Occipital lobe (tissue), 2 donors: ENCODE data around the gene BAHCC1. TPM values are rescaled to one million over a fixed set of nuclear protein-coding genes. Genes with fewer than 3 reads are reported as not detected.
A peak's percentile ranks its signal among the peaks of the same experiment; 100 is the strongest.

Source experiments
- DNase-seq: peaks from one replicate; lab custom pipeline; 2025; lab: John Stamatoyannopoulos, UW
- total RNA-seq: library from RNA; depleted of rRNA; stranded (reverse); fragments of >200 nt; gene quantifications from one replicate; pipeline ENCODE4 v1.2.3, GENCODE V29; 2014

The BAHCC1 gene
- total RNA-seq, 1 donor from 2014 or later: 7.6 TPM

DNA sequence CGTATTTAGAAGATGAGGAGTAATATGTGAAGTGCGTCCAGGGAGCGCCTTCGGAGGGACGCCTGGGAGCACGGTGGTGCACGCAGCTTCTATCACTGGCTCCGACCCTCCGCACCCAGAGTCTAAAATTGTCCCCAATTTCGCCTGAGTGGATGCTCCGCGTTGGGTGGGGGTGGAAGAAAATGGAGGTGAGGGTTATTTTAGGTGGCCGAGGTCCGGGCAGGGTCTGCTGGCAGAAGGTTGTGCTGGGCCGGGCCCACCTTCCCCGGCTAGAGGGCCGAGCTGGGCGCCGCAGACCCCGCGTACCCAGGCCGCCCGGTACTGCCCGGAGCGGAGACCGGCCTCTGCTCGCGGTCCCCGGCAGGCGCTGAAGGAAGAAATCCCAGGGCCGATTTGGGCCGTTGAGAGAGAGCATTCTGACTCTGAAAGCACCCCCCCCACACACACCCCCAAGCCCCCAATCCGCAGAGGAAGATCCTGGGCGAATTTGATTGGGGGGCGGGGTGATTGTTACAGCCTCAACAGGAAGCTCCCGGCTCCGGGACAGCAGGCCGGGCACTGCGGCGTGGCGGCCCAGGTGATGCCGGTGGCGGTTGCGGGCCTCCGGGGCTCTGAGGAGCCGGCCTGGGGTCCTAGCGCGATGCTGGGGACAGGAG lies 3.0 kb downstream of the BAHCC1 start:
- no peak for DNase-seq

DNA sequence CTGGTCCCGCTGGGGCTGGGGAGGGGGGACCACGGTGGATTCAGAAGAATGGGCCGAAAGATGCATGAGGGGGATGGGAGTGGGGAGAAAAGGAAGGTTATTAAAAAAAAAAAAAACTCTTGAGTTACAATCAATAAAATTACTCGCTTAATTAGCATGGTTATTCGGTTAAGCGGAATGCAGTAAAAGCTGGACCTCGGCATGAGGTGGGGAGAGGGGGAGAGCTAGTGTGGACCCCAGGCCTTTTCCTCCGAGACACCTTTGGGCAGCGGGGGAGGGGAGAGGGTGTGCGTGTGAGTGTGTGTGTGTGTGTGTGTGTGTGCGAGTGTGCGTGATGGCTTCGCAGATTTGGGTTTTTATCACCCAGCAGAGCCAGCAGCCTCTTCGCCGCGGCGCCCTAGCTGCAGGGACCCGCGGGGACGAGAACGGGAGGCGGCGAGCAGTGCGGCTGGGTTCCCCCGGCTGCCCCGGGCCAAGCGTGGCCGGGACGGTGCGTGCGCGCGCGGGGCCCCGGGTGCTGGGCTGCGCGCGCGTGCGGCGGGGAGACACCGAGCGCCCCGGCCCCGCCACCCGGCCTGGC lies 3.7 kb downstream of the BAHCC1 start:
- no peak for DNase-seq

DNA sequence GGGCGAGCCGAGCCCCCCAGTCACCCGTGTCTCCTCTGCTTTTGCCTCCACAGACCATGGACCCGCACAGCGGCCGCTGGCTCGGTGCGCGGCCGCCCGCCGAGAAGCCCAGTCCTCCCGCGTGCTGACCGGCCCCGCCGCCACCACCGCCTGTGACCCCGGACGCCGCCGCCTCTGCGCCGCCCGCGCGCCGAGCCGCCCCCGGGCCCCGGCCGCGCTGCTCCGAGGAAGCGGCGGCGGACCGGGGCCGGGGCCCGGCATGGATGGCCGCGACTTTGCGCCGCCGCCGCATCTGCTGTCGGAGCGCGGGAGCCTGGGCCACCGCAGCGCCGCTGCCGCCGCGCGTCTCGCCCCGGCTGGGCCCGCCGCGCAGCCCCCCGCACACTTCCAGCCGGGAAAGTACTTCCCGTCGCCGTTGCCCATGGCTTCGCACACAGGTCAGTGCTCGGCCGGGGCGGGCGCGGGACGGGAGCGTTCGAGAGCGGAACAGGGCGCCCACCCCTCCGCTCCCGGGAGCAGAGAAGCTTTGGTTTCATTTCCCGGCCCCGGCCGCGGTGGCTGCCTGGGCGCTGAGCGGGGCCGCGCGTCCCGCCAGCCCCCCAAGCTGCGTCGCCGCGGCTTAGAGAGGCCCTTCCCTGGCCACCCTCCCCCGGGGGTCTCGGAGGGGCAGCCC lies 4.4 kb downstream of the BAHCC1 start:
- DNase-seq: no peak

DNA sequence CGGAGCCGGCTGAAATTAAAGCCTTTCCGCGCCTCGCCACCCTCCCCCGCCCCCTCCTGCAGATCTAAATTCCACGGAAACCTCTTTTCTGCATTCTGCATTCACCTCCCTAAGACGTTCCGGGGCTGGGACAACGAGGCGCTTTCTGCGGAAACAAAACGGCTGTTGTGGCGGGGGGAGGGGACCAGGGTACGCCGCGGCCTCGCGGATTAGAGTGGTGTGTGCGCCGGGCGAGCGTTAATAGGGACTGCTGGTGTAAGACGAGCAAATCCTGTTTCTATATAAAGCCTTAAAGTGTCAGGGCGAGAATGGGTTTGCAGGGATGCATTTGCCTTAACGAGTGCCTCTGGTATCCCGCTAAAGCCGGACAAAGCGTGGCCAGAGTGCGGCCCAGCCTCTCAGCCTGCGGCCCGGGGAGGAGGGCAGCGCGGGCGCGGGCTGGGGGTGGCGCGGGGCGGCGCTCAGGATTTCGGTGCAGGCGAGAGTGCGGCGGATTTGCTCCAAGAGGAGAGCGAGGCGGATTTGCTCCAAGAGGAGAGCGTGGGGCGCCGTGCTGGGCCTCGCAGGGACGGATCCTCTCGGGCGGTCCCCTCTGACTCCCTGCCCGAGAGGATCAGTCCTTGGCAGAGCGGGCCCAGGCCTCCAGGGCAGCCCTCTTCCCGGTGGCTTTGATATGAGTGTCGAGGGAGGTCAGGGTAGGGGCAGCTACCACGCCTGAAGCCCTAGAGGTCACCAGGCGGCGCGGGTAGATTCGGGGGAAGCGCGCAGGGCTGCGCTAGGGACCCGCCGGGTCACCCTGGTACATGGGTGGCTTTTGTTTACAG lies 5.1 kb downstream of the BAHCC1 start:
- peak; percentile 38 for DNase-seq

DNA sequence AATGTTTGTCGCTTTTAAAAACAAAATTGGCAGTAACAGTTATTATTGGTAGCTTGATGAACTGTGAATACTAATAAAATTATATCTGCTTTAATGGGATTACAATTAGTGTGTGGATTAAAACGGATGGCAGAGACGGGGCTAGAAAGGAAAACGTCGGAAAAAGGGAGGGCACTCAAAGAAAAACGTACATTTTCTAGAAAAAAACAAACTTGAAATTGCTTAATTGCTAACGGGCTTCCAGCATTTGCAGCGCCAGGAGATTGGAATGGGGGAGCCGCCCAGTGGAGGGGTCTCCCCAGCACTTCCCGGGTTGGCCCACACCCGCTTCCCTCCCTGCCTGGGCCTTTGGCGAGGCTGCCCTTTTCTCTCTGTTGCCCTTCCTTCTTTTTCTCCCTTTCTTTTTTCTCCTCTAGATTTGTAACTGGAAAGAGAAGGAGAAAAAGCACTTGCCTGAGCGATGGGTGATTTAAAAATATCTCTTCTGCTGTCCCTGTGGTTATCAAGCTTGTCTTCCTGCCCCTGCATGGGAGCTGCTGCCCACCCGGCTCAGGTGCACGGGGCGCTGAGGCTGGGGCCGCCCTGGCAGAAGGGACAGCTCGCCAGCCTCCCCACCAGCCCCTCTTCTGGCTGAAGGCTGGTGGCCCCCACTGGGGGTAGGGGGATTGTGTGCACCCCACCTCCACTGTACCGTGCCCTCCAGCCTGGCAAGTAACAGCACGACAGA lies 5.9 kb downstream of the BAHCC1 start:
- DNase-seq: no peak

DNA sequence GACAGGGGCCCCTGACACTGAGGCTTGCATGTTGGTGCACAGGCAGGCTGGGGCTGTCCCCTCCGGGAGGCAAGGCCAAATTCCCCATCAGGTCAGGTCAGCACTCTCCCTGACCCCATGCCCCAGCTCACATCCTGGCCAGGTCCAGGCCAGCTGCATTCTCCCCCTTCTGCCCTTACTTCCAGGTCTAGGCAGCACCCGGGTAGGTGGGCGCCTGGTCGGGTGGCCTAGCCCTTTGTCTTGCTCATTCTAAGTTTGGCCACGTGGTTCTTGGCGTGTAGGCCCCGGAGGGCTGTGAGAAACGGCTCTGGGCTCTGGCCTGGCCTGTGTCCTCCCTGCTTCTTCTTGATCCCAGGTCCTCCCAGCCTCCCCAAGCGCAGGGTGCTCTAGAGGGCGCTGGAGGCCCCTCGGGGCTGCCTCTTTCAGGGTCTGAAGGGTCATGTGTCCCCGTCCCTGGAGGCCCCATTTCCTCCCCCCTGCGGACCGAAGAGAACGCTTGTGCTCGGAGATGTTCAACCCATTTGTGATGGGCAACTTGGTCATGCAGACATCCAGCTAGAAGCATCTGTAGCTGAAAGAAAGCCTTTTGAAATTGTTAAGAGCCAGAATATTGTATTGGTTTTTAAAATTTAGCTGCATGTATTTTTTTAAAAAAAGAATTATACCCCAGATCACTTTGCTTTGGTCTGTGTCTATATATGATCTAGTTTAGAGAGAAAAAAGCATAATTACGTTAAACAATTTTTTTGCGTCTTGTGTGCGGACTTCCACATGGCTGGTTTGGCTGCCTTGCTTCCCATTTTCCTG lies 6.7 kb downstream of the BAHCC1 start:
- no peak for DNase-seq

DNA sequence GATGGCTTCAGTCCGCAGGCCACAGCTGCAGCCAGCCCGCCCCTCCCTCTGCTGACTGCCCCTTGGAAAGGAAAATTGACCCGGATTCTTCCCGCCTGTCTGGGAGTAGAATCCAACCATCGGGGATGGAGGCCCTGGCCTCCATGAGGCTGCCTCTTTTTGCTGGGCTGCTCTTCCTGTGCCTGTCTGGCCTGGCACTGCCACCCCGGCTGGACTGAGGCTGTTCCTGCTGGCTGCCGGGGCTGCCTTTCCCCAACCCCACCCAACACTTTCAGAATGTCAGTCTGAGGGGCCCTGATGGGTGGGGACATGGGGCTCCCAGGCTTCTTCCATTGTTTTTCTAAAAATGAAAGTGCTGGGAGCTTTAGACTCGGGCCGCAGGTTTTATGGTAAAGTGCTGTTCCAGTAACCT lies 7.3 kb downstream of the BAHCC1 start:
- DNase-seq: no peak

DNA sequence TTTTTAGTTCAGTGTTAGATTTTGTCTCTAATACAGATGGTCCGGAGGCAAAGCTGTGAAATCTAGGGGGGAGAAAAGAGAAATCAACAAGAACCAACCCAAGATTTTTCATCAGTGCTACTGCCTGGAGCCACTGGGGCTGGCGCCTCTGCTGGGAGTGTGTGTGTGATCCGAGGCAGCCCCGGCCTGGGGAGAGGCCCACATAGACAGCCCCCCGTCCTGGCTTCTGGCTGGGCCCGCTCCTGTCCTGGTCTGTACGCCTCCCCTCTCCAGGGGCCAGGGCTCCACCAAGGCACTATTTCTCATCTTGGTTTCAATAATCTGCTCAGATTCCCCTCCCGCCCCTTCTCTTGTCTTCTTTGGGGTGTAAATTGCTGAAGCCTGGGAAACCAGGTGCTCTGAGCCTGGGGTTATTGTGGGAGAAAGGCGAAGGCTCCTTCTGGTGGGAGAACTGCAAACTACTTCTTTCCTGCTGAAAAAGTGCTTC lies 7.8 kb downstream of the BAHCC1 start:
- DNase-seq: no peak

DNA sequence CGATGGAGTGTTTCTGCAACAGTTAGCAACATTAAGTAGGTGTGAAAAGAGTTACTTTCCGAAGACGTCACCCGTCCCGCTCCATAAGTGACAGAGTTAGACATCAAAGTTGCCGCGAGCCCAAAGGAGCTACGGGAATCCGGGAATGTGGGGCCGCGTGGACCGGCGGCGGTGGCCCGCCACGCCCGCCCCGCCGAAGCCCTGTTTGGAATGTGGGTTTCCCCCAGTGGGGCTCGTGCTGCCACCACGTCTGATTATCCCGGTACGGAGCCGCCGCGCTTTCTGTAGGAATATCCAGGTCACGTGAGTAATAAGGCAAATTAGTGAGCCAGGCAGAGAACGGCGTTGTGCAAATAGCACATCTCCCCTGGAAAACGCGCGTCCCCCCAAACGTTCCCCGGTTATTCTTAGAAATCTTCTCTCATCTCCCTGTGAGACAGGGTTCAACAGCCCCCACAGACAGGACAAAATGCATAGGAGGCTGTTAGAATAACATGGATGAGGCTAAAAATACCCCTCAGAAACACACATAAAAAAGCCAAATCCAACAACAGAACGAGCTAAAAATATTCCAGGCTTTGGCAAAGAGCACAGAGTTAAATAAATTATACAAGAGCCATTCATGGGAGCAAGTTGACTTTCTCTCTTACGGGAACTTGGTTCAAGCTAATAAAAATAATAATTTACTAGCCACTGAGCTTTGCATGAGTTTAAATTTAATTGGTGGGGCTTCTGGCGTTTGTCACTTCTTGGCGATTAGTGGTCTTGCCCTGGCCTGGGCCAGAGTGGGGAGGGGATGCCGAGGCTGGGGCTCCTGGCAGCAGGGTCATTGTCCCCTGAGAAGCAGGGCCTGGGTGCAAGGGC lies 8.6 kb downstream of the BAHCC1 start:
- DNase-seq: no peak

DNA sequence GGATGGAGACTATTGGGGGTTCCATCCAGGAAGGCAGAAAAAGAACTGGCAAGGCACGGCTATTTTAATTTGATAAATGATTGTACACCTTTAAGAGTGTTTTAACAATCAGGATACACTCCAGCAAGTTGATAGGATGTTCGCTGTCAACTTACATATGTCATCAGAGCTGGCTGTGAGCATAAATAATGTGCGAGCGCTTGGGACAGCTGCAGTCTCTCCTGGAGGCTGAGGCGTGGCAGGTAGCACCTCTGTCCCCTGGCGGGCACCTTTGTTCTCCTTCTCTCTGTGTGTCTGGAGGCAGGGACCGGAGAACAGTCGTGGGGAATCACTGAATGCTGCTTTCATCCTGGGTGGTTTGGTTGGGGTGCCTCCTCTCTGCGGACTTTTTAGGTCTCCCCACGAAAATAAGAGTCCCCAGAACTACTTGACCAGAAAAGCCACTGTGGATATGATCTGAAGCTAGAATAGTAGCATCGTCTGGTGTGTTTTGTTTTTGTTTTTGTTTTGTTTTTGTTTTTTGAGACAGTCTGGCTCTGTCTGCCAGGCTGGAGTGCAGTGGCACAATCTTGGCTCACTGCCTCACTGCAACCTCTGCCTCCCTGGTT lies 9.4 kb downstream of the BAHCC1 start:
- DNase-seq: no peak

DNA sequence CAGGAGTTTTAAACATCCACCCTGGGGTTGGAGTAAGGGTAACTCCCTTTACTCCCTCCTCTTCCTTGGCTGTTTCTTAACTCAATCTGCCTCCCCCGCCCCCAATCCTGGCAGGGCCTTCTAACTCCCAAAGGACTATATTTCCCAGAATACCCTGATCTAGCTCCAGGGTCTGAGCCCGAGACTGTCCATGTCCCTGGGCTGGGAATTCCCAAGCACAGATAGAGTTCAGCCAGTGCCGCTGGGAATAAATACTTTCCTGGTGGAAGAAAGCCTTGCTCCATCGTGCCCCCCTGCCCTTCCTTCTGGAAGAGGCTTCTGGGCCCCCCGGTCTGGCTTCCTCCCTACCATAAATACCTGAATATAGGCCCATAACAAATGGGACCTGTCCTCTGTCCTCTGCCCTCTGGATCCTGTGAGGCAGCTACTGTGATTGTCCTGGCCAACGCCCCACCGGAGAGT lies 10.2 kb downstream of the BAHCC1 start:
- no peak for DNase-seq

DNA sequence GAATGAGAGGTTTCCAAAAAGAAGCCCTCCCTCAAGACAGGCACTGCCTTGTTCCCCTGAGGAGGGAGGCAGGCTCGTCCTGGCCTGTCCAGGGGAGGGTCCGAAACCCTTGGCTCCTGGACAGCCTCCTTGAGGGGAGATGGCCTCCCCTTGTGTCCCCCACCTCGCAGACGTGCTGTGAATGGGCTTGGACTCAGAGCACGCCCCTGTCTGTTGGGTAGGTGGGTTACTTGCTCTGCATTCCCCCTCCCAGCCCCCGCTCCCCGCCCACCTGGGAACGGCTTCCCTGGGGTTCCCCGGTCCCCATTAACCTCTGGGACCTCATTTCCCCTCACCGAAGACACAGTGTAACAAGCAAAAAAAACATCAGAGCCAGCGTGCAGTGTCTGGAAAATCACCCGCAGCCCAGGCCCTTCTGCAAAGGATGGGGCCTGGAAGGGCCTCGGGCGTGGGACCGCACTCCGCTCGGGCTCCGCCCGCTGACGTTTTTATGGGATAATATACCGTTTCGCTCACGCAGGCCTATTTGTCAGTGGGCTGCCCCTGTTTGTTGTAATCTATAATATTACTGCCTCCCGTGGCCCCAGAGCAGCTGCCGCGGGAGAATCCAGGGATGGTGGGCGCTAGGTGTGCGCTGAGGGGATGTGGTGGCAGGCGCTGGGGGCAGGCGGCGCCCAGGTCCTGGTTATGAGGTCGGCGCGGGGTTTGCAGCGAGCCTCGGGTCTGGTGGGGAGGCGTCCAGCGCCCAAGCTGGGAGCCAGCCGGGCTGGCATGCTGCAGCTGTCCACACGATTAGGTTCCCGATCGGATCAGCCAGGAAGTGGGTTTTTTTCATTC lies 11.1 kb downstream of the BAHCC1 start:
- DNase-seq: no peak

DNA sequence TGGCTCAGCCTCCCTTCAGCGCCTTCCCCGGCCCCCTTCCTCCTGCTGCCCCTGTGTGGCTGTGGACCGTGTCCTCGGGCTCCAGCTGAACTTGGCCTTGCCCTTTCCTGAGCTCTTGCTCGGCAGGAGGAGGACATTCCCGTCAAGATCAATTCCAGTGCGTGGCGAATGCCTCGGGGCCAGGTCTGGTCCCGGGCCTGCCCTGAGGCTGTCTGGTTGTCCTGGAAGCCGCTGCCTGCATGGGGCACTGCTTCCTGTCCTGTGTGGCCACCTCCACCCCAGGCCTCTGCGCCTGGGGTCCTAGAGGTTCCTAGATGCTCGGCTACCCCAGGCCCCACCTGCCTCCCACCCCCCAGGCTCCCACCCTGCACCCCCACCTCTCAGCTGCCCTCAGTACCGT lies 12.8 kb downstream of the BAHCC1 start:
- DNase-seq: no peak

DNA sequence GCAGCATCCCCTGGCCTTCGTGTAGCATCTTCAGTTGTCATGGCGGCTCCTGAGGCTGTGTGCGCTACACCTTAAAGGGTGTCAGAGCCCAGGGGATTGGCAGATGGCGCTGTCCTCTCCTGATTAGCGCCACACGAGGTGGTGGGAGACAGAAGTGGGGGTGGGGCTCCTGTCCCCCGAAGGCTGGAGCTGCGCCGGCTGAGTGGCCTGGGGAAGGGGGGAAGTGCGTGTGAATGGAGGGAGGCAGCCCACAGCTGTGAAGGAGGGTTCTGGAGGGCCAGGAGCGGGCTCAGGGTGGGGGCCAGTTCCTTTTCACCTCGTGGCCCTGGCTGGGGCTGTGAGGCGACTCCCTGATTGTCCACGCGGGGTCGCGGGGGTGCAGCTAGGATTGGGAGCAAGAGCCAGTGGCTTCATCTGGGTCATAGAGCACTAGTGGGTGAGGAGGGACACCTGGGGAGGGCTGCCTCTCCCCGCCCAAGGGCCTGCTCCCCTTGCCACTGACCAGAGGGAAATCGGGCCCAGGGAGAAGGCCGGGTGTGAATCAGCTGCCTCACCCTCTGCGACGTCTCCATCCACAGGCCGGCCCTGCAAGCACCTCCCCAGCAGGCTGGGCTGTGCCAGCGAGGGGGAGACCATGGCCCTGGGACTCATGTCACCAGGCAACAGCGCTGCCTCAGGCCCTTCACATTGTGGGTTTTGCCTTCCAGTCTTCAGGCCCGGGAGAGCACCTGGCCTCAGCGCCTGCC lies 14.1 kb downstream of the BAHCC1 start:
- no peak for DNase-seq

DNA sequence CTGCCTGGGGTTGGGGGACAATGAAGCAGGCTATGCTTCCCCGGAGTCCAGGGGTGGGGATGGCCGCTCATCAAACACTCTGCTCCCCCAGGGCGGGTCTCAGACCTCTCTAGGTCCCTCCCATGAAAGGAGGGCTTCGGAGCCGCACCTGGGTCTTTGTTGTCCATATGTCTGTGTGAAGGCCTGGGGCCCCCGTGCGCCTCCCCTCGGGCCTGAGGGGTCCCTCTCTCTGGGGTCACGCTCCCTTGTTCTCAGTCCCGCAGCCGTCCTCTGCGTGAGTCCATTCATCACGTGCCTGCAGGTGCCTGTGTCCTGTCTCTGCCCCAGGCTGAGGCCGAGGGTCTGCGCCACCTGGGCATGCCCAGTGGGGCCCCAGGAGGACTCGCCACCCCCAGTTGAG lies 15.6 kb downstream of the BAHCC1 start:
- DNase-seq: no peak

DNA sequence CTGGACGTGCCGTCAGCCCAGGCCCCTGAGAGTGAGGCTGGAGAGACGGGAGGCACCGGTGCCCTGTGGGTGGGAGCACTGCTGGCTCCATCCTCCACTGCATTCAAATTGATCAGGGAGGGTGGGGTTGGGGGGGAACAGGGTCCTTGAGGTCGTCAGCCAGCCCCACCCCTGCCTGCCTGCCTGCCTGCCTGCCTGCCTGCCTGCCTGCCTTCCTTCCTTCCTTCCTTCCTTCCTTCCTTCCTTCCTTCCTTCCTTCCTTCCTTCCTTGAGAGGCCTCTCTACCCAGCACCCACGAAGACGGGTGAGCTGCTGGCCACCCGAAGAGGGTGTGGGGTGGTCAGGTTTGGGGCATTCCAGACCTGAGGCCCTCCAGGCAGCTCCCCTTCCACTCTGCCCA lies 16.0 kb downstream of the BAHCC1 start:
- DNase-seq: no peak

DNA sequence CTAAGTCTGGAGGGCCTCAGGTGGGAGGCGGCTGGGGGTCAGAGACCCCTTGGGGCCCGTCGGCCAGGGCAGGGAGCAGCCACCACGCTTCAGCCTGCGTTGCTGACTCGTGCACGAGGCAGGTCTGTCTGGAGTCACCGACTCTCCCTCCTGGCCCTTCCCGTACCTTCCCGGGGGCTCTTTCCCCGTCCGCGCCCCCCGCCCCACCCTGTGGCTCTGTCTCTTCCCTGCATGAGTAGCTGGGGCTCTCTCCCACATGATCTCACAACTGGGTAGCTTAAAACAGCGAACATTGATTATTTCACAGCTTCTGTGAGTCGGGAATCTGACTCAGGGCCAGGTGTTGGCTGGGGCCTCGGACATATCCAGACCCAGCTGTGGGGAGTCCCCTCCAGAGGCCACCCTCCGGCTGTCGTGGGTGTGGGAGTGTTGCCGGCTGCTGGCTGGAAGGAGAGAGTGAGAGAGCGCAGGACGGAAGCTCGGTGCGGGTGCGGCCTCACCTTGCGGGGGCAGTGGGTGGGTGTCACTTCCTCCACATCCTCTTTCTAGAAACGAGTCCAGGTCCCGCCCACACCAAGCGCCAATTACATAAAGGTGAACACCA lies 17.3 kb downstream of the BAHCC1 start:
- no peak for DNase-seq
